HCT116 (cell line): ENCODE results near the gene STAT2. TPM values are rescaled to one million over a fixed set of nuclear protein-coding genes. Genes with fewer than 3 reads are reported as not detected.

Source experiments
- ATAC-seq: fragments of 200-7000 bp; cut with Tn5 transposase; 2 replicates; pipeline ENCODE4 v1.9.1; 2020; ENCODE audit warnings: mild to moderate bottlenecking, moderate library complexity
- BruUV-seq: library from RNA; stranded (reverse); fragments of 400-500 nt; replicated peaks from 2 replicates; lab custom pipeline; 2021; lab: Mats Ljungman, UMichigan
- CTCF ChIA-PET: fragments of 300-600 bp; sonication (Branson Sonifier 250); formaldehyde crosslinking; loops from one replicate; lab custom pipeline; 2021; ENCODE audit warnings: antibody characterized with exemption; lab: Charles Lee
- POLR2A ChIA-PET: fragments of 300-600, 350-600 bp; sonication (Branson Sonifier 250); formaldehyde crosslinking; loops from one replicate; lab custom pipeline; 2021; ENCODE audit warnings: antibody characterized with exemption; lab: Charles Lee
- RAD21 ChIA-PET, 2 experiments: fragments of 300-600 bp; sonication (Branson Sonifier 250); formaldehyde crosslinking; loops; one replicate each; lab custom pipeline; 2023; ENCODE audit warnings: low total read pairs in 2 of 2; ENCODE audit not compliant: uncharacterized antibody in 2 of 2, unreplicated experiment in 2 of 2, low non-redundant PET in 1 of 2; lab: Charles Lee
- DNase-seq: peaks from one replicate; pipeline ENCODE4 v3.0.0-alpha.2; 2010; ENCODE audit warnings: low read depth, low spot score
- H2AFZ ChIP-seq: fragments of 200-600 bp; shearing (Covaris generic), sonication (generic); 2 replicates; pipeline ENCODE4 v1.6.1; 2017; ENCODE audit warnings: low read depth, mixed run types, mixed read lengths, antibody characterized with exemption, low read length; ENCODE audit not compliant: poor library complexity, severe bottlenecking
- H3K27ac ChIP-seq: 2 replicates; pipeline ENCODE4 v1.5.1; 2012; ENCODE audit warnings: low read depth, low read length
- H3K27me3 ChIP-seq: fragments of 200-600 bp; sonication (generic); 2 replicates; pipeline ENCODE4 v1.6.1; 2016; ENCODE audit warnings: mixed run types, low read length, mixed read lengths; ENCODE audit not compliant: insufficient read depth
- H3K36me3 ChIP-seq, 2 experiments: fragments of 200-500 bp in 1 of 2; fragments of 200-600 bp in 1 of 2; sonication (Bioruptor generic) in 1 of 2; sonication (generic) in 1 of 2; 2 replicates each; pipeline versions ENCODE4 v1.5.1 to v1.6.1; 2014 to 2016; ENCODE audit warnings: low read length in 2 of 2, inconsistent platforms in 1 of 2, mixed read lengths in 1 of 2, mixed run types in 1 of 2; ENCODE audit not compliant: insufficient read depth in 2 of 2, control insufficient read depth in 1 of 2
- H3K4me1 ChIP-seq, 2 experiments: fragments of 200-600 bp in 1 of 2; sonication (generic) in 1 of 2; 2 replicates each; pipeline versions ENCODE4 v1.5.1 to v1.6.1; 2012 to 2017; ENCODE audit warnings: low read length in 2 of 2, inconsistent platforms in 1 of 2, mild to moderate bottlenecking in 1 of 2, mixed read lengths in 1 of 2, mixed run types in 1 of 2, moderate library complexity in 1 of 2; ENCODE audit not compliant: insufficient read depth in 2 of 2, control insufficient read depth in 1 of 2
- H3K4me2 ChIP-seq: fragments of 200-600 bp; sonication (generic); 2 replicates; pipeline ENCODE4 v1.6.1; 2017; ENCODE audit warnings: mixed run types, low read length, mixed read lengths
- H3K4me3 ChIP-seq, 2 experiments: fragments of 200-600 bp in 1 of 2; sonication (generic) in 1 of 2; replicated peaks in 1 of 2; 2 replicates each; pipeline ENCODE4 v1.5.1; 2011 to 2016; ENCODE audit warnings: low read length in 2 of 2, control low read depth in 1 of 2, low read depth in 1 of 2, mild to moderate bottlenecking in 1 of 2, mixed read lengths in 1 of 2, mixed run types in 1 of 2
- H3K79me2 ChIP-seq: fragments of 200-600 bp; sonication (generic); 2 replicates; pipeline ENCODE4 v1.6.1; 2017; ENCODE audit warnings: mild to moderate bottlenecking, mixed run types, low read length, moderate library complexity, mixed read lengths; ENCODE audit not compliant: insufficient read depth
- H3K9ac ChIP-seq: fragments of 200-600 bp; sonication (generic); 2 replicates; pipeline ENCODE4 v1.6.1; 2016; ENCODE audit warnings: low read length, mixed read lengths
- H3K9me2 ChIP-seq: fragments of 200-600 bp; sonication (generic), shearing (Covaris generic); 2 replicates; pipeline ENCODE4 v1.6.1; 2017; ENCODE audit warnings: mixed run types, mild to moderate bottlenecking, moderate library complexity; ENCODE audit not compliant: insufficient read depth
- H3K9me3 ChIP-seq, 2 experiments: fragments of 200-500 bp in 1 of 2; fragments of 200-600 bp in 1 of 2; sonication (Bioruptor generic) in 1 of 2; sonication (generic) in 1 of 2; 2 replicates each; pipeline ENCODE4 v1.6.1; 2014 to 2017; ENCODE audit warnings: low read length in 2 of 2, mixed read lengths in 2 of 2, inconsistent platforms in 1 of 2, low read depth in 1 of 2, mild to moderate bottlenecking in 1 of 2, mixed run types in 1 of 2, moderate library complexity in 1 of 2; ENCODE audit not compliant: control insufficient read depth in 1 of 2, insufficient read depth in 1 of 2
- H4K20me1 ChIP-seq: fragments of 200-600 bp; sonication (generic), shearing (Covaris generic); 2 replicates; pipeline ENCODE4 v1.6.1; 2017; ENCODE audit warnings: mixed run types, mild to moderate bottlenecking, moderate library complexity; ENCODE audit not compliant: insufficient read depth
- CBX3 ChIP-seq: IDR thresholded peaks from 2 replicates; pipeline ENCODE4 v1.6.1; 2012; ENCODE audit warnings: low read depth
- CEBPB ChIP-seq: IDR thresholded peaks from 2 replicates; pipeline ENCODE4 v1.6.1; 2012; ENCODE audit warnings: low read depth
- EGR1 ChIP-seq: IDR thresholded peaks from 2 replicates; pipeline ENCODE4 v1.6.1; 2012; ENCODE audit warnings: low read depth
- EZH2 ChIP-seq: fragments of 200-600 bp; sonication (generic); IDR thresholded peaks from 2 replicates; pipeline ENCODE4 v1.6.1; 2017; ENCODE audit warnings: antibody characterized with exemption, mixed run types
- EZH2phosphoT487 ChIP-seq: fragments of 200-600 bp; IDR thresholded peaks from 2 replicates; pipeline ENCODE4 v1.6.1; 2018; ENCODE audit warnings: antibody characterized with exemption, borderline replicate concordance
- FOSL1 ChIP-seq: IDR thresholded peaks from 2 replicates; pipeline ENCODE4 v1.6.1; 2012; ENCODE audit warnings: low read depth
- JUND ChIP-seq: IDR thresholded peaks from 2 replicates; pipeline ENCODE4 v1.6.1; 2012
- POLR2A ChIP-seq: IDR thresholded peaks from 2 replicates; pipeline ENCODE4 v1.7.0; 2011; ENCODE audit warnings: borderline replicate concordance; ENCODE audit not compliant: insufficient read depth, insufficient read length; ENCODE audit errors: extremely low read depth
- RAD21 ChIP-seq: IDR thresholded peaks from 2 replicates; pipeline ENCODE4 v1.6.1; 2012; ENCODE audit warnings: low read depth, mild to moderate bottlenecking
- SIN3A ChIP-seq: IDR thresholded peaks from 2 replicates; pipeline ENCODE4 v1.6.1; 2012; ENCODE audit warnings: low read depth
- SP1 ChIP-seq: IDR thresholded peaks from 2 replicates; pipeline ENCODE4 v1.6.1; 2012; ENCODE audit warnings: low read depth
- SRF ChIP-seq: IDR thresholded peaks from 2 replicates; pipeline ENCODE4 v1.6.1; 2012; ENCODE audit warnings: low read depth
- TCF7L2 ChIP-seq: IDR thresholded peaks from 2 replicates; pipeline ENCODE4 v1.7.0; 2011; ENCODE audit warnings: borderline replicate concordance, inconsistent platforms; ENCODE audit not compliant: insufficient read depth, insufficient read length; ENCODE audit errors: extremely low read depth
- YY1 ChIP-seq: IDR thresholded peaks from 2 replicates; pipeline ENCODE4 v1.6.1; 2011; ENCODE audit warnings: low read length, low read depth, moderate library complexity, mild to moderate bottlenecking; ENCODE audit not compliant: insufficient replicate concordance; ENCODE audit errors: extremely low read depth
- ZFX ChIP-seq: fragments of 450-650 bp; IDR thresholded peaks from 2 replicates; pipeline ENCODE4 v1.6.1; 2017
- ZNF274 ChIP-seq: fragments of 200-500 bp; sonication (Bioruptor generic); IDR thresholded peaks from 2 replicates; pipeline ENCODE4 v1.6.1; 2014; ENCODE audit warnings: mild to moderate bottlenecking, low read depth, low read length, inconsistent platforms
- intact Hi-C: fragments of 100-400 bp; cut with micrococcal nuclease; formaldehyde crosslinking; loops from 2 replicates; pipeline ENCODE4 v1.10.0; 2022
- total RNA-seq: library from RNA; stranded (reverse); gene quantifications from one replicate; pipeline ENCODE4 v1.2.1, GENCODE V29; 2021; ENCODE audit not compliant: unreplicated experiment
- TF ChIP-seq, protein P1 (sequence below): IDR thresholded peaks from 2 replicates; pipeline ENCODE4 v1.6.1; 2012; ENCODE audit warnings: low read depth
- TF ChIP-seq, protein P2 (sequence below): IDR thresholded peaks from 2 replicates; pipeline ENCODE4 v1.6.1; 2012
- TF ChIP-seq, protein P3 (sequence below), 3 experiments: fragments of 200-600 bp in 1 of 3; sonication (generic) in 1 of 3; IDR thresholded peaks in 2 of 3; conservative IDR thresholded peaks in 1 of 3; 2 replicates each; pipeline ENCODE4 v1.5.1; 2012 to 2017; ENCODE audit warnings: low read depth in 2 of 3, low read length in 2 of 3, antibody characterized with exemption in 1 of 3, borderline replicate concordance in 1 of 3, control low read depth in 1 of 3, mild to moderate bottlenecking in 1 of 3, mixed read lengths in 1 of 3, mixed run types in 1 of 3, moderate library complexity in 1 of 3; ENCODE audit not compliant: insufficient read depth in 1 of 3

Gene STAT2
- total RNA-seq, 1 experiment from 2014 or later: 53.1 TPM

DNA sequence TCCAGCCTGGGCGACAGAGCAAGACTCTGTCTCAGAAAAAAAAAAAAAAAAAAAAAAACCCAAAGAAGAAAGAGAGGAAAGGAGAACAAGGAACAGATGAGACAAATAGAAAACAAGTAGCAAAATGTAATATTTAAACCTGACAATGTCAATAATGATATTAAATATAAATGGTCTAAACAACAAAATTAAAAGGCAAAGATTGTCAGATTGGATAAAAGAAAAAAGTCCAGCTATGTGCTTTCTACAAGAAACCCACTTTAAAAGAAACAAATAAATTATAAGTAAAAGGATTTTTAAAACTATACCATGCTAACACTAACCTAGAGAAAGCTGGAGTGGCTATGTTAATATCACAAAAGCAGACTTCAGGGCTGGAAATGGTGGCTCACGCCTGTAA is 32.4 kb upstream of the STAT2 start:
- DNase-seq (no peak), ATAC-seq (no peak)
- intact Hi-C loops: no loop called here
- Histone ChIP-seq H3K4me3 (no peak overlapping the region), H3K4me2 (no peak overlapping the region), H3K79me2 (no peaks in the 10 kb centered on the region), H3K36me3 (no peaks in the 10 kb centered on the region), H3K4me1 (0 out of 4 replicates have a peak, but pooled peaks cover 0 to under 1% of the 10 kb centered on the region in 2 experiments), H4K20me1 (no peaks in the 10 kb centered on the region), H3K27ac (no peak overlapping the region), H3K9ac (no peak overlapping the region), H2AFZ (no peak overlapping the region), H3K9me2 (no peaks in the 10 kb centered on the region; the same call in 1 of the 2 replicates), H3K9me3 (no peaks in the 10 kb centered on the region), H3K27me3 (no peaks in the 10 kb centered on the region)
- ChIA-PET POLR2A (interaction anchor here (0.6 kb wide), 1 partner anchor 13 kb away, joined by 3 read pairs; no protein-coding TSS in a partner anchor), RAD21 (no interaction called here), CTCF (interaction anchor here (0.7 kb wide), 1 partner anchor 242 kb away, joined by 3 read pairs; no protein-coding TSS in a partner anchor)
- TF ChIP-seq FOSL1 (no peak), RAD21 (no peak), EZH2 (no peak), CBX3 (no peak), POLR2A (no peak), ZFX (no peak), EGR1 (no peak), SP1 (no peak), JUND (no peak), ZNF274 (no peak), EZH2phosphoT487 (no peak), TCF7L2 (no peak), YY1 (no peak), CEBPB (no peak), SRF (no peak), SIN3A (no peak)
- TF ChIP-seq, protein P1, sequence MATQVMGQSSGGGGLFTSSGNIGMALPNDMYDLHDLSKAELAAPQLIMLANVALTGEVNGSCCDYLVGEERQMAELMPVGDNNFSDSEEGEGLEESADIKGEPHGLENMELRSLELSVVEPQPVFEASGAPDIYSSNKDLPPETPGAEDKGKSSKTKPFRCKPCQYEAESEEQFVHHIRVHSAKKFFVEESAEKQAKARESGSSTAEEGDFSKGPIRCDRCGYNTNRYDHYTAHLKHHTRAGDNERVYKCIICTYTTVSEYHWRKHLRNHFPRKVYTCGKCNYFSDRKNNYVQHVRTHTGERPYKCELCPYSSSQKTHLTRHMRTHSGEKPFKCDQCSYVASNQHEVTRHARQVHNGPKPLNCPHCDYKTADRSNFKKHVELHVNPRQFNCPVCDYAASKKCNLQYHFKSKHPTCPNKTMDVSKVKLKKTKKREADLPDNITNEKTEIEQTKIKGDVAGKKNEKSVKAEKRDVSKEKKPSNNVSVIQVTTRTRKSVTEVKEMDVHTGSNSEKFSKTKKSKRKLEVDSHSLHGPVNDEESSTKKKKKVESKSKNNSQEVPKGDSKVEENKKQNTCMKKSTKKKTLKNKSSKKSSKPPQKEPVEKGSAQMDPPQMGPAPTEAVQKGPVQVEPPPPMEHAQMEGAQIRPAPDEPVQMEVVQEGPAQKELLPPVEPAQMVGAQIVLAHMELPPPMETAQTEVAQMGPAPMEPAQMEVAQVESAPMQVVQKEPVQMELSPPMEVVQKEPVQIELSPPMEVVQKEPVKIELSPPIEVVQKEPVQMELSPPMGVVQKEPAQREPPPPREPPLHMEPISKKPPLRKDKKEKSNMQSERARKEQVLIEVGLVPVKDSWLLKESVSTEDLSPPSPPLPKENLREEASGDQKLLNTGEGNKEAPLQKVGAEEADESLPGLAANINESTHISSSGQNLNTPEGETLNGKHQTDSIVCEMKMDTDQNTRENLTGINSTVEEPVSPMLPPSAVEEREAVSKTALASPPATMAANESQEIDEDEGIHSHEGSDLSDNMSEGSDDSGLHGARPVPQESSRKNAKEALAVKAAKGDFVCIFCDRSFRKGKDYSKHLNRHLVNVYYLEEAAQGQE: no peak
- TF ChIP-seq, protein P2, sequence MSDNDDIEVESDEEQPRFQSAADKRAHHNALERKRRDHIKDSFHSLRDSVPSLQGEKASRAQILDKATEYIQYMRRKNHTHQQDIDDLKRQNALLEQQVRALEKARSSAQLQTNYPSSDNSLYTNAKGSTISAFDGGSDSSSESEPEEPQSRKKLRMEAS: no peak
- TF ChIP-seq, protein P3, sequence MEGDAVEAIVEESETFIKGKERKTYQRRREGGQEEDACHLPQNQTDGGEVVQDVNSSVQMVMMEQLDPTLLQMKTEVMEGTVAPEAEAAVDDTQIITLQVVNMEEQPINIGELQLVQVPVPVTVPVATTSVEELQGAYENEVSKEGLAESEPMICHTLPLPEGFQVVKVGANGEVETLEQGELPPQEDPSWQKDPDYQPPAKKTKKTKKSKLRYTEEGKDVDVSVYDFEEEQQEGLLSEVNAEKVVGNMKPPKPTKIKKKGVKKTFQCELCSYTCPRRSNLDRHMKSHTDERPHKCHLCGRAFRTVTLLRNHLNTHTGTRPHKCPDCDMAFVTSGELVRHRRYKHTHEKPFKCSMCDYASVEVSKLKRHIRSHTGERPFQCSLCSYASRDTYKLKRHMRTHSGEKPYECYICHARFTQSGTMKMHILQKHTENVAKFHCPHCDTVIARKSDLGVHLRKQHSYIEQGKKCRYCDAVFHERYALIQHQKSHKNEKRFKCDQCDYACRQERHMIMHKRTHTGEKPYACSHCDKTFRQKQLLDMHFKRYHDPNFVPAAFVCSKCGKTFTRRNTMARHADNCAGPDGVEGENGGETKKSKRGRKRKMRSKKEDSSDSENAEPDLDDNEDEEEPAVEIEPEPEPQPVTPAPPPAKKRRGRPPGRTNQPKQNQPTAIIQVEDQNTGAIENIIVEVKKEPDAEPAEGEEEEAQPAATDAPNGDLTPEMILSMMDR (IDR thresholded peaks at IDR 0.05 in 2 of 3, conservative IDR thresholded peaks at IDR 0.05 in 1 of 3; ENCODE audit: borderline replicate concordance in 1 of 3, insufficient read depth in 1 of 3, low read depth in 2 of 3, low read length in 2 of 3): no peak
- BruUV-seq: no TSS peak
